ENCODE results near the gene HYDIN.

The HYDIN gene

GRCh38 chr16:70789595-70790447 lies 440.7 kb downstream of the HYDIN start:
- TF ChIP-seq CTCF (IDR thresholded peaks at IDR 0.05; ENCODE audit: low read depth, low read length): no peak
- H3K4me3 ChIP-seq (replicated peaks in 1 of 2; ENCODE audit: low read depth in 2 of 2, low read length in 2 of 2): no peak overlapping the region

GRCh38 chr16:70788668-70789594 lies 441.6 kb downstream of the HYDIN start:
- DNase-seq (ENCODE audit: low read depth in 2 of 2): peak; percentile 76 to 80
- no peak overlapping the region for H3K4me3 ChIP-seq (replicated peaks in 1 of 2; ENCODE audit: low read depth in 2 of 2, low read length in 2 of 2)
- TF ChIP-seq CTCF (IDR thresholded peaks at IDR 0.05; ENCODE audit: low read depth, low read length): no peak

More at GRCh38 chr16:70789595-70790447, 440.7 kb downstream of the HYDIN start:
- no peak for DNase-seq (ENCODE audit: low read depth in 2 of 2)

GRCh38 chr16:70786020-70786755 lies 444.3 kb downstream of the HYDIN start:
- H3K4me3 ChIP-seq (replicated peaks in 1 of 2; ENCODE audit: low read depth in 2 of 2, low read length in 2 of 2): no peak overlapping the region
- no peak for DNase-seq (ENCODE audit: low read depth in 2 of 2)
- TF ChIP-seq CTCF (IDR thresholded peaks at IDR 0.05; ENCODE audit: low read depth, low read length): no peak

GRCh38 chr16:70784692-70785555 lies 445.6 kb downstream of the HYDIN start:
- H3K4me3 ChIP-seq (replicated peaks in 1 of 2; ENCODE audit: low read depth in 2 of 2, low read length in 2 of 2): no peak overlapping the region
- TF ChIP-seq CTCF (IDR thresholded peaks at IDR 0.05; ENCODE audit: low read depth, low read length): no peak

GRCh38 chr16:70782237-70782636 lies 448.3 kb downstream of the HYDIN start:
- TF ChIP-seq CTCF (IDR thresholded peaks at IDR 0.05; ENCODE audit: low read depth, low read length): no peak
- no peak for DNase-seq (ENCODE audit: low read depth in 2 of 2)
- no peak overlapping the region for H3K4me3 ChIP-seq (replicated peaks in 1 of 2; ENCODE audit: low read depth in 2 of 2, low read length in 2 of 2)

More at GRCh38 chr16:70784692-70785555, 445.6 kb downstream of the HYDIN start:
- no peak for DNase-seq (ENCODE audit: low read depth in 2 of 2)

All from cardiac fibroblast (primary cell).